ENCODE results near the gene AKR1A1.

GRCh38 chr1:45552331-45552730 lies 1.7 kb downstream of the AKR1A1 start:
- TF ChIP-seq CTCF (conservative IDR thresholded peaks at IDR 0.05; ENCODE audit: low read depth in 2 of 2) (no peak), CREB1 (CRISPR knock-in tag; IDR thresholded peaks at IDR 0.05; ENCODE audit: low read depth) (no peak), REST (IDR thresholded peaks at IDR 0.05; ENCODE audit: unreplicated experiment) (no peak), NANOG (IDR thresholded peaks at IDR 0.05; ENCODE audit: borderline replicate concordance) (no peak), POLR2AphosphoS5 (IDR thresholded peaks at IDR 0.05; ENCODE audit: low read depth) (no peak), EZH2 (IDR thresholded peaks at IDR 0.05; ENCODE audit: low read depth, unreplicated experiment) (no peak), EZH2phosphoT487 (IDR thresholded peaks at IDR 0.05; ENCODE audit: unreplicated experiment) (no peak), ETS1 (IDR thresholded peaks at IDR 0.05) (no peak), ZNF114 (CRISPR knock-in tag; IDR thresholded peaks at IDR 0.05) (no peak), ZNF331 (CRISPR knock-in tag; IDR thresholded peaks at IDR 0.05; ENCODE audit: low read depth) (no peak), STAT1 (IDR thresholded peaks at IDR 0.05; ENCODE audit: unreplicated experiment) (no peak), JUNB (IDR thresholded peaks at IDR 0.05; ENCODE audit: unreplicated experiment) (no peak)
